DND-41 (cell line): ENCODE results near the gene ANO1.

Experiments used
- EZH2 ChIP-seq: IDR thresholded peaks from 3 replicates; pipeline ENCODE4 v1.6.1; 2012; ENCODE audit warnings: borderline replicate concordance, low read depth, mild to moderate bottlenecking, moderate library complexity, low read length, inconsistent platforms; ENCODE audit not compliant: severe bottlenecking
- TF ChIP-seq, protein P1 (sequence below): IDR thresholded peaks from 2 replicates; pipeline ENCODE4 v1.5.1; 2012; ENCODE audit warnings: borderline replicate concordance, low read length, moderate library complexity, mild to moderate bottlenecking; ENCODE audit not compliant: poor library complexity, severe bottlenecking; ENCODE audit errors: extremely low read depth

DNA sequence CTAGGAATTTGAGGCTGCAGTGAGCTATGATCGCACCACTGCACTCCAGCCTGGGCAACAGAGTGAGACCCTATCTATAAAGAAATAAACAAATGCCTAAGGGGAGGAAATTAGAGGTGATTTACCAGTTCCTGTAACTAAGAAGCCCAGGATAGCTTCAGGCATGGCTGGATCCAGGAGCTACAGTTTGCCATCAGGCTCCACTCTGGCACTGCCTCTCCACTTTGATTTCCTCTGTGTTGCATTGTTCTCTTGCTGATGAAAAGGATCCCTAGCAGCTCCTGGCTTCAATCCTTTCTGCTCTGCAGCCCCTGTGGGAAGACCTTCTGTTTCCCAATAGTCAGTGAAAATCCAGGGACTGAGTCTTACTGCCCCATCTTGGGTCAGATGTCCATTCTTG lies 104.9 kb downstream of the ANO1 start:
- no peak for TF ChIP-seq EZH2
- TF ChIP-seq, protein P1, sequence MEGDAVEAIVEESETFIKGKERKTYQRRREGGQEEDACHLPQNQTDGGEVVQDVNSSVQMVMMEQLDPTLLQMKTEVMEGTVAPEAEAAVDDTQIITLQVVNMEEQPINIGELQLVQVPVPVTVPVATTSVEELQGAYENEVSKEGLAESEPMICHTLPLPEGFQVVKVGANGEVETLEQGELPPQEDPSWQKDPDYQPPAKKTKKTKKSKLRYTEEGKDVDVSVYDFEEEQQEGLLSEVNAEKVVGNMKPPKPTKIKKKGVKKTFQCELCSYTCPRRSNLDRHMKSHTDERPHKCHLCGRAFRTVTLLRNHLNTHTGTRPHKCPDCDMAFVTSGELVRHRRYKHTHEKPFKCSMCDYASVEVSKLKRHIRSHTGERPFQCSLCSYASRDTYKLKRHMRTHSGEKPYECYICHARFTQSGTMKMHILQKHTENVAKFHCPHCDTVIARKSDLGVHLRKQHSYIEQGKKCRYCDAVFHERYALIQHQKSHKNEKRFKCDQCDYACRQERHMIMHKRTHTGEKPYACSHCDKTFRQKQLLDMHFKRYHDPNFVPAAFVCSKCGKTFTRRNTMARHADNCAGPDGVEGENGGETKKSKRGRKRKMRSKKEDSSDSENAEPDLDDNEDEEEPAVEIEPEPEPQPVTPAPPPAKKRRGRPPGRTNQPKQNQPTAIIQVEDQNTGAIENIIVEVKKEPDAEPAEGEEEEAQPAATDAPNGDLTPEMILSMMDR = no peak
